Measurements from ENCODE around the gene KDM4B.

The KDM4B gene

DNA sequence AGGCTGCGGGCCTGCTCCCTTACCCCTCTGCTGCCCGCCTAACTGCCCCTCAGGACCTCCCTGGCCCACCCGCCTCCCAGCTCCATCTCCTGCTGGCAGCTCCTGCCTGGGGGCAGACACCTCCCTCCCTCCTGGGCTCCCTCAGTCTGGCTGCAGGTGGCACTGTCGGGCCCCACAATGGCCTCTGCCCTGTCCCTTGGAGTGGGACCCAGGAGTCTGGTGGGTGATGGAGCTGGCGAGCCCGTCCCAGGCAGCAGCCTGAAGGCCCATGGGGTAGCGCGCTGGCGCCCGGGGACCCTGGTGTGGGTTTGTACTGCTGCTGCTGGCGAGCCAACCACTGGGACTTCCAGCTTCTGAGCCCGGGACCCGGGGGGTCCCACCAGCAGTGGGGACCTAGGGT, 83.6 kb downstream of the KDM4B start:
- 100% methylated on average over 12 of the region's 13 CpGs for WGBS (ENCODE audit: insufficient coverage)
- H3K27ac ChIP-seq (ENCODE audit: insufficient read depth in 1 of 2, low read depth in 1 of 2, low read length in 2 of 2, poor library complexity in 1 of 2, severe bottlenecking in 2 of 2): no peak overlapping the region
- H3K27me3 ChIP-seq (replicated peaks in 2 of 5; ENCODE audit: control insufficient read depth in 4 of 5, insufficient read depth in 5 of 5, low read length in 4 of 5): no peaks in the 10 kb centered on the region
- peaks cover 0 to 6% (median 0%) of the 10 kb centered on the region in 4 experiments for H3K4me1 ChIP-seq (ENCODE audit: control extremely low read depth in 1 of 4, control insufficient read depth in 4 of 4, insufficient read depth in 4 of 4, low read length in 3 of 4)
- H3K9me3 ChIP-seq (ENCODE audit: control extremely low read depth in 1 of 5, control insufficient read depth in 4 of 5, insufficient read depth in 2 of 5, low read depth in 1 of 5, low read length in 4 of 5): no peaks in the 10 kb centered on the region
- H3K4me3 ChIP-seq (ENCODE audit: control insufficient read depth in 1 of 7, extremely low read depth in 1 of 7, insufficient read depth in 4 of 7, low read depth in 2 of 7, low read length in 6 of 7): no peak overlapping the region
- peaks cover 0 to 31% (median 16%) of the 10 kb centered on the region in 4 experiments for H3K36me3 ChIP-seq (ENCODE audit: control insufficient read depth in 4 of 4, insufficient read depth in 4 of 4, low read length in 3 of 4)
- POLR2A ChIA-PET: no interaction called here
- CTCF ChIA-PET: interaction anchor here (1.4 kb wide), 1 partner anchor 20 kb away, joined by 3 read pairs; no protein-coding TSS in a partner anchor
- no peak for DNase-seq

DNA sequence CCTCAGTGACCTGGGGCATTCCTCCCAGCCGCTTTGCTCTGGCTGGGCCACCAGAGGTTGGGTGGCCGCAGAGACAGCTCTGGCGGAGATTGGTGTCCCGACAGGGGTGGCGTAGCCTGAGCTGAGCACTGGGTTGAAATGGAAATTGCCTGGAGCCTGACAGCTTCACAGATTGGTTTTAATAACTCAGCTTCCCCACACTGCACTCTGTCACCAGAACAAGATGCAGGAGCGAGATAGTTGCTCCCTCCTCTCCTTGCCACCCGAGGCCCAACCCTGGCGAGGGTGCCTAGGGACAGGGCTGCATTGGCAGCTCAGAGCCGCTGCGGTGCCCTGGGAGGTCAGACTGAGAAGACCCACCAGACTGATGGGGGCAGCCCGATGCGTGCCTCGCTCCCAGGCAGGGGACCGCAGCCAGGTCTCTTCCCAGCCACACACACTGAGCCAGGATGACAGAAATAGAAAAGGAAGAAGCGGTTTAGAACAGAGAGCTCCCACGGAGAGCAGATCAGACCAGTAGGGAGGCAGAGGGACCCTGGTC, 84.1 kb downstream of the KDM4B start:
- CTCF ChIA-PET: interaction anchor here (1.1 to 1.4 kb wide), 2 partner anchors 19 to 101 kb away, joined by 3 read pairs; no protein-coding TSS in a partner anchor

DNA sequence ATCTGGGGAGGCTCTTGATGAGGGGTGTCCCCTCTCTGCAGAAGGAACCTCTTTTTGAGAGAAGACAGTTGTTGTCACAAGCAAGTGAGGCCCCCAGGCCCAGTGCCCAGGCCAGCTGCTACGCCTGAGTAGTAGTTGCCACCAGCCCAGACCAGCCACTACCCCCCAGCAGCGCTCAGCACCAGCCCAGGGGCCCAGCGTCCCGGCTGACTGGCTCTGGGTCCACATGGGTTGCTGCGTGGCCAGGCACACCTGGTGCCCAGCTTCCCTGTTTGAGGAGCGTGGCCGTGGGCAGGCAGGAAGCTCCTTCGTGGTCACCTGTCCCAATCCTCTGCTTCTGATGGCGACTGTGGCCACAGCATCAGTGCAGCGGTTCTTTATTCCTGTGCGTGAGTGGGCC, 84.7 kb downstream of the KDM4B start:
- ChIA-PET CTCF (interaction anchor here (1.1 to 1.4 kb wide), 2 partner anchors 19 to 101 kb away, joined by 3 read pairs; no protein-coding TSS in a partner anchor), POLR2A (no interaction called here)
- WGBS (ENCODE audit: insufficient coverage): 85% methylated on average over 10 of the region's 11 CpGs
- Histone ChIP-seq H3K4me1 (ENCODE audit: control extremely low read depth in 1 of 4, control insufficient read depth in 4 of 4, insufficient read depth in 4 of 4, low read length in 3 of 4) (peaks cover 0 to 6% (median 0%) of the 10 kb centered on the region in 4 experiments), H3K9me3 (ENCODE audit: control extremely low read depth in 1 of 5, control insufficient read depth in 4 of 5, insufficient read depth in 2 of 5, low read depth in 1 of 5, low read length in 4 of 5) (no peaks in the 10 kb centered on the region), H3K27me3 (replicated peaks in 2 of 5; ENCODE audit: control insufficient read depth in 4 of 5, insufficient read depth in 5 of 5, low read length in 4 of 5) (no peaks in the 10 kb centered on the region), H3K4me3 (ENCODE audit: control insufficient read depth in 1 of 7, extremely low read depth in 1 of 7, insufficient read depth in 4 of 7, low read depth in 2 of 7, low read length in 6 of 7) (no peak overlapping the region), H3K27ac (ENCODE audit: insufficient read depth in 1 of 2, low read depth in 1 of 2, low read length in 2 of 2, poor library complexity in 1 of 2, severe bottlenecking in 2 of 2) (no peak overlapping the region), H3K36me3 (ENCODE audit: control insufficient read depth in 4 of 4, insufficient read depth in 4 of 4, low read length in 3 of 4) (peaks cover 0 to 28% (median 16%) of the 10 kb centered on the region in 4 experiments)
- no peak for DNase-seq

More for the DNA sequence above, 84.1 kb downstream of the KDM4B start:
- Histone ChIP-seq H3K4me1 (ENCODE audit: control extremely low read depth in 1 of 4, control insufficient read depth in 4 of 4, insufficient read depth in 4 of 4, low read length in 3 of 4) (peaks cover 0 to 6% (median 0%) of the 10 kb centered on the region in 4 experiments), H3K36me3 (ENCODE audit: control insufficient read depth in 4 of 4, insufficient read depth in 4 of 4, low read length in 3 of 4) (peaks cover 0 to 30% (median 17%) of the 10 kb centered on the region in 4 experiments), H3K9me3 (ENCODE audit: control extremely low read depth in 1 of 5, control insufficient read depth in 4 of 5, insufficient read depth in 2 of 5, low read depth in 1 of 5, low read length in 4 of 5) (no peaks in the 10 kb centered on the region), H3K27ac (ENCODE audit: insufficient read depth in 1 of 2, low read depth in 1 of 2, low read length in 2 of 2, poor library complexity in 1 of 2, severe bottlenecking in 2 of 2) (no peak overlapping the region), H3K27me3 (replicated peaks in 2 of 5; ENCODE audit: control insufficient read depth in 4 of 5, insufficient read depth in 5 of 5, low read length in 4 of 5) (no peaks in the 10 kb centered on the region), H3K4me3 (ENCODE audit: control insufficient read depth in 1 of 7, extremely low read depth in 1 of 7, insufficient read depth in 4 of 7, low read depth in 2 of 7, low read length in 6 of 7) (no peak overlapping the region)
- 99% methylated on average over 13 of the region's 16 CpGs for WGBS (ENCODE audit: insufficient coverage)
- POLR2A ChIA-PET: no interaction called here
- DNase-seq: no peak

DNA sequence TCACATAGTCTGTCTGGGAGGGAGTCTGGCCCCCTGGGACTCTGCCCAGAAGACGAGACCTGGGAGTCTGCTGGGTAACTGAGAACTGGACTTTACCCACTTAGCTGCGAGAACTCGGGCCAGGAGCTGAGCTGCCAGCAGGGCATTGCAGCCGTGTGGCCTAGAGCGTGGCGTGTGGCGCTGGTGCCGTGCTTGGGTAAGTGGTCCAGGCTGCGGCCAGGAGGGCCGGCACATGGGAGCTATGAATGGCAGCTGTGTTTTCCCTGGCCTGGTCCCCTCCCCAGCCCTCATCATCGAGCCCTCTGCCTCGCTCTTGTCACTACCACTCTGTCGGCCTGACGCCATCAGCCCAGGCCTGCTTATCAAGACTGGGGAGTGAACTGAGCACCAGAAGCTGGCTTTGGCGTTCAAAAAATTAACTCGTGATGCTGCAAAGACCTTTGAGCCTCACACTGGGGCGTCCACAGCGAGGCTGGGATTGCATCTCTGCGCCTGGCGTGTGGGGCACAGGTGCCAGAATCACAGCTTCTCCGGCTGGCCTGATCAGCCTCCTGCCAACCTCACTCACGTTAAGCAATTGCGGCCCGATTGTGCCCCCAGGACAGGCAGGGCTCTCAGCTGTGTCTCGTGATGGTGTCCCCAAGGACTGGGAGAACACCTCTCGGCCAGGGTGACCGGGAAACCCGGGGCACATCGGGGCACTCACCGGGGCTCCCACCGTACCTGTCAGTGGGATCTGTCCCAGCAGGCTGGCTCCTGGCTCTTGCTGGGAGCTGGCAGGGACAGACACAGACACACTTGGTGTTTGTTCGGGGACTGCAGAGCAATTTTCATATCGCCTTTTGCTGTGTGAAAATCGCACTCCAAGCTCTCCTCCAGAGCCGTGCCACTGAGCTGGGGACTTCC, 85.9 kb downstream of the KDM4B start:
- Histone ChIP-seq H3K4me3 (ENCODE audit: control insufficient read depth in 1 of 7, extremely low read depth in 1 of 7, insufficient read depth in 4 of 7, low read depth in 2 of 7, low read length in 6 of 7) (no peak overlapping the region), H3K36me3 (ENCODE audit: control insufficient read depth in 4 of 4, insufficient read depth in 4 of 4, low read length in 3 of 4) (peaks cover 0 to 32% (median 16%) of the 10 kb centered on the region in 4 experiments), H3K27ac (ENCODE audit: insufficient read depth in 1 of 2, low read depth in 1 of 2, low read length in 2 of 2, poor library complexity in 1 of 2, severe bottlenecking in 2 of 2) (no peak overlapping the region), H3K4me1 (ENCODE audit: control extremely low read depth in 1 of 4, control insufficient read depth in 4 of 4, insufficient read depth in 4 of 4, low read length in 3 of 4) (peaks cover 0 to 6% (median 0%) of the 10 kb centered on the region in 4 experiments), H3K27me3 (replicated peaks in 2 of 5; ENCODE audit: control insufficient read depth in 4 of 5, insufficient read depth in 5 of 5, low read length in 4 of 5) (no peaks in the 10 kb centered on the region), H3K9me3 (ENCODE audit: control extremely low read depth in 1 of 5, control insufficient read depth in 4 of 5, insufficient read depth in 2 of 5, low read depth in 1 of 5, low read length in 4 of 5) (no peaks in the 10 kb centered on the region)
- CTCF ChIA-PET: no interaction called here
- no peak for DNase-seq
- POLR2A ChIA-PET: no interaction called here
- 96% methylated on average over 35 of the region's 35 CpGs for WGBS (ENCODE audit: insufficient coverage)

DNA sequence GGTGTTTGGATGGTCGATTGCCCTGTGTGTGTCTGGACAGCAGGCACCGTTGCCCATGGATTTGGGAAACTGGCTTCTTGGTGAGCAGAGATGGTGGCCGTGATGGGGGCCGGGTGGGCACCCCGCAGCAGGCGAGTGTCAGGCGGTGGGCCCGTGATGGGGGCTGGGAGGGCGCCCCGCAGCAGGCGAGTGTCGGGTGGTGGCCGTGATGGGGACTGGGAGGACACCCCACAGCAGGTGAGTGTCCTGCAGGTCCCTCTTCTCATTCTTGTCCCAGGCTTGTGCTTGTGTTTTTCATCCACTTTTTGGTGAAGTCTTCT, 86.5 kb downstream of the KDM4B start:
- peaks cover 0 to 33% (median 16%) of the 10 kb centered on the region in 4 experiments for H3K36me3 ChIP-seq (ENCODE audit: control insufficient read depth in 4 of 4, insufficient read depth in 4 of 4, low read length in 3 of 4)
- H3K4me1 ChIP-seq (ENCODE audit: control extremely low read depth in 1 of 4, control insufficient read depth in 4 of 4, insufficient read depth in 4 of 4, low read length in 3 of 4): peaks cover 0 to 6% (median 0%) of the 10 kb centered on the region in 4 experiments
- H3K27me3 ChIP-seq (replicated peaks in 2 of 5; ENCODE audit: control insufficient read depth in 4 of 5, insufficient read depth in 5 of 5, low read length in 4 of 5): no peaks in the 10 kb centered on the region
- H3K9me3 ChIP-seq (ENCODE audit: control extremely low read depth in 1 of 5, control insufficient read depth in 4 of 5, insufficient read depth in 2 of 5, low read depth in 1 of 5, low read length in 4 of 5): no peaks in the 10 kb centered on the region
- H3K4me3 ChIP-seq (ENCODE audit: control insufficient read depth in 1 of 7, extremely low read depth in 1 of 7, insufficient read depth in 4 of 7, low read depth in 2 of 7, low read length in 6 of 7): no peak overlapping the region
- no peak for DNase-seq
- ChIA-PET POLR2A (no interaction called here), CTCF (no interaction called here)
- 97% methylated on average over 13 of the region's 13 CpGs for WGBS (ENCODE audit: insufficient coverage)
- no peak overlapping the region for H3K27ac ChIP-seq (ENCODE audit: insufficient read depth in 1 of 2, low read depth in 1 of 2, low read length in 2 of 2, poor library complexity in 1 of 2, severe bottlenecking in 2 of 2)

DNA sequence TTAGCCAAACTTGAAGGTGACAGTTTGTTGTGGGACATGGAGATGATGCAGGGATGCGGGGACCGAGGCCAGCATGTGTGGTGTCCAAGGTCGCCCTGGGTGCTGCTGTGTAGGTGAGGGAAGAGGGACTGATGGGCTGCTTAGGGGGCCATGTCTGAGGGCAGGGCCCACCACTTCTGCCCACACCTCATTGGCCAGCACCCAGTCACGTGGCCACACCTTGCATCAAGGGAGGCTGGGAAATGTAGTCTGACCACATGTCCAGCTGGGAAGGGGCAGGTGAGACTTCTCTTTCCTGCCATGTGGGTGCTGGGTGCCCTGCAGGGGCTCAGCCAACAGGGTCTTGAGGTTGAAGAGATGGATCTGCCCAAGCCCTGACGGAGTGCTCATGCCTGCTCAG, 88.9 kb downstream of the KDM4B start:
- no peak overlapping the region for H3K4me3 ChIP-seq (ENCODE audit: control insufficient read depth in 1 of 7, extremely low read depth in 1 of 7, insufficient read depth in 4 of 7, low read depth in 2 of 7, low read length in 6 of 7)
- no peaks in the 10 kb centered on the region for H3K27me3 ChIP-seq (replicated peaks in 2 of 5; ENCODE audit: control insufficient read depth in 4 of 5, insufficient read depth in 5 of 5, low read length in 4 of 5)
- peaks cover 0 to 6% (median 0%) of the 10 kb centered on the region in 4 experiments for H3K4me1 ChIP-seq (ENCODE audit: control extremely low read depth in 1 of 4, control insufficient read depth in 4 of 4, insufficient read depth in 4 of 4, low read length in 3 of 4)
- H3K9me3 ChIP-seq (ENCODE audit: control extremely low read depth in 1 of 5, control insufficient read depth in 4 of 5, insufficient read depth in 2 of 5, low read depth in 1 of 5, low read length in 4 of 5): peaks cover 0 to 14% (median 11%) of the 10 kb centered on the region in 5 experiments
- peaks cover 0 to 47% (median 22%) of the 10 kb centered on the region in 4 experiments for H3K36me3 ChIP-seq (ENCODE audit: control insufficient read depth in 4 of 4, insufficient read depth in 4 of 4, low read length in 3 of 4)
- no peak overlapping the region for H3K27ac ChIP-seq (ENCODE audit: insufficient read depth in 1 of 2, low read depth in 1 of 2, low read length in 2 of 2, poor library complexity in 1 of 2, severe bottlenecking in 2 of 2)
- POLR2A ChIA-PET: no interaction called here
- WGBS (ENCODE audit: insufficient coverage): 95% methylated on average over 2 of the region's 5 CpGs
- CTCF ChIA-PET: no interaction called here
- no peak for DNase-seq

Data from common myeloid progenitor, CD34-positive (primary cell).